Esophagus (tissue), 2 donors: Measurements from ENCODE around the gene TPSAB1. TPM values are rescaled to one million over a fixed set of nuclear protein-coding genes. Genes with fewer than 3 reads are reported as not detected.
"Not testable (repeated sequence)": the region's sequence is repeated elsewhere in the genome, so short reads cannot be mapped to it uniquely, and the experiment has no call there.

Source experiments
- H3K27ac ChIP-seq, 2 donors: one replicate each; pipeline ENCODE4 v1.5.1; 2013; ENCODE audit warnings: low read depth in 2 of 2, mild to moderate bottlenecking in 2 of 2, inconsistent platforms in 1 of 2, low read length in 1 of 2, moderate library complexity in 1 of 2
- H3K27me3 ChIP-seq, 2 donors: one replicate each; pipeline ENCODE4 v1.6.1; 2013; ENCODE audit warnings: low read length in 2 of 2, control low read depth in 1 of 2, mild to moderate bottlenecking in 1 of 2; ENCODE audit not compliant: insufficient read depth in 2 of 2, control insufficient read depth in 1 of 2
- H3K36me3 ChIP-seq, 2 donors: one replicate each; pipeline ENCODE4 v1.6.1; 2013; ENCODE audit warnings: low read length in 1 of 2; ENCODE audit not compliant: control insufficient read depth in 2 of 2, insufficient read depth in 2 of 2
- H3K4me1 ChIP-seq, 2 donors: one replicate each; pipeline ENCODE4 v1.6.1; 2013; ENCODE audit warnings: low read length in 1 of 2; ENCODE audit not compliant: control insufficient read depth in 2 of 2, insufficient read depth in 2 of 2
- H3K4me3 ChIP-seq, 2 donors: one replicate each; pipeline ENCODE4 v1.5.1; 2013; ENCODE audit warnings: low read length in 2 of 2, mild to moderate bottlenecking in 2 of 2, low read depth in 1 of 2, moderate library complexity in 1 of 2
- H3K9me3 ChIP-seq, 2 donors: one replicate each; pipeline ENCODE4 v1.6.1; 2013; ENCODE audit warnings: mild to moderate bottlenecking in 2 of 2, low read depth in 1 of 2, low read length in 1 of 2, moderate library complexity in 1 of 2; ENCODE audit not compliant: control insufficient read depth in 2 of 2, insufficient read depth in 1 of 2
- WGBS, 2 donors: extraction: QIAGEN DNeasy Blood & Tissue Kit; methylation state at CpG; one replicate each; pipeline ENCODE4 v1.1.7; 2013; 5-methylcytosine and 5-hydroxymethylcytosine counted together
- polyA plus RNA-seq, 2 donors: library from polyadenylated mRNA; stranded (reverse); fragments of 200-250 nt; gene quantifications; one replicate each; pipeline ENCODE4 v1.2.3, GENCODE V29; 2013
- donor health status: healthy with polysubstance abuse.
- donor health status: Bipolar disorder and iron deficiency.

Gene TPSAB1
- polyA plus RNA-seq, 2 donors, result 2.8 to 33.0 TPM

DNA sequence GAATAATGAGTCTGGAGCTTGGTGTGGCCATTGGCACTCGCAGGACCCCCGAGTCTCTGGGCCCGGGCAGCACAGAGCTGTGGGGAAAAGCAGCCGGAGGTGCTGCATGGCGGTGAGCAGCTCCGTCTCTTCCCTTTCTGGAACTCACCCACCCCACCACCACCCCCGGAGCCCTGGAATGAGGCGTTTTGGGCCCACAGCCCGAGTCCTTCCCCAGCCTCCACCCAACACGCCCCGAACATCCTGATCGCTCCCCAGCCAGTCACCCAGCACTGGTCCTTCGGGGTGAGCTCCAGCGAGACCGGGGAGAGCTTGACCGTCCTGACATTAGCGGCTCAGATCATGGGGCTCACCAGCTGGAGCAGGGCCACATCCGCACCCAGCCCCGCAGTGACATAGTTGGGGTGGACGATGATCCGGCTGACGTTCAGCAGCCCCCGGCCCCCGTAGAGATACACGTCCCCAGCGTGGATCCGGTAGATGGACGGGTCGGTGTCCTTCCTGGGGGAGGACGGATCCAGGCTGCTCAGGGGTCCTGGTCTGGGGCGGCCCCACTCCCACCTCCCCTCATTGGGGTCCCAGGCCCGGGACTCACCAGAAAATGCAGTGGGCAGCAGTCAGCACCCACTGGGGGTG is 21.8 kb downstream of the TPSAB1 start:
- H3K36me3 ChIP-seq, result no peaks in the 10 kb centered on the region
- peaks cover 2 to 8% of the 10 kb centered on the region in 2 donors for H3K4me1 ChIP-seq
- peaks cover 0 to 4% of the 10 kb centered on the region in 2 donors for H3K9me3 ChIP-seq
- H3K27me3 ChIP-seq, result peaks cover 0 to 5% of the 10 kb centered on the region in 2 donors
- WGBS, 2 donors, result 81 to 86% methylated on average over 32 of the region's 32 CpGs
- H3K27ac ChIP-seq, result no peak overlapping the region
- no peak overlapping the region for H3K4me3 ChIP-seq

DNA sequence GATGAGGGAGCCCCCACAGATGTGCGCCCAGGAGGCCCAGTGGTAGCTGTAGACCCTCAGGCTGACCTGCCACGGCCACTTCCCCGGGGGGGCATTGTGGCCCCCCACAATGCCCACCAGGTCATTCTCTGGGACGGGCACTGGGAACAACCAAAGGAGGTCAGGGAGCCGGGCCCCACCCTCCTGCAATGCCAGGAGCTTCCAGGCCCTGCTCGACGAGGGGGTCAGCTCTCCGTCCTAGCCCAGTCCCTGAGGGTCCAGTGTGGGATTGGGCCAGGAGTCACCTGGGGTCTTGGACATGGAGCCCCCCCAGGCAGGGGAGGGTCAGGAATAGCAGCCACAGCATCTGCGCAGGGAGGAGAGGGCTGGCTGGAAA is 22.3 kb downstream of the TPSAB1 start:
- no peak overlapping the region for H3K27ac ChIP-seq
- H3K27me3 ChIP-seq, result peaks cover 0 to 5% of the 10 kb centered on the region in 2 donors
- no peak overlapping the region for H3K4me3 ChIP-seq
- peaks cover 0 to 4% of the 10 kb centered on the region in 2 donors for H3K9me3 ChIP-seq
- H3K4me1 ChIP-seq, result peaks cover 2 to 8% of the 10 kb centered on the region in 2 donors
- WGBS, 2 donors, result 79 to 82% methylated on average over 9 of the region's 9 CpGs
- no peaks in the 10 kb centered on the region for H3K36me3 ChIP-seq

DNA sequence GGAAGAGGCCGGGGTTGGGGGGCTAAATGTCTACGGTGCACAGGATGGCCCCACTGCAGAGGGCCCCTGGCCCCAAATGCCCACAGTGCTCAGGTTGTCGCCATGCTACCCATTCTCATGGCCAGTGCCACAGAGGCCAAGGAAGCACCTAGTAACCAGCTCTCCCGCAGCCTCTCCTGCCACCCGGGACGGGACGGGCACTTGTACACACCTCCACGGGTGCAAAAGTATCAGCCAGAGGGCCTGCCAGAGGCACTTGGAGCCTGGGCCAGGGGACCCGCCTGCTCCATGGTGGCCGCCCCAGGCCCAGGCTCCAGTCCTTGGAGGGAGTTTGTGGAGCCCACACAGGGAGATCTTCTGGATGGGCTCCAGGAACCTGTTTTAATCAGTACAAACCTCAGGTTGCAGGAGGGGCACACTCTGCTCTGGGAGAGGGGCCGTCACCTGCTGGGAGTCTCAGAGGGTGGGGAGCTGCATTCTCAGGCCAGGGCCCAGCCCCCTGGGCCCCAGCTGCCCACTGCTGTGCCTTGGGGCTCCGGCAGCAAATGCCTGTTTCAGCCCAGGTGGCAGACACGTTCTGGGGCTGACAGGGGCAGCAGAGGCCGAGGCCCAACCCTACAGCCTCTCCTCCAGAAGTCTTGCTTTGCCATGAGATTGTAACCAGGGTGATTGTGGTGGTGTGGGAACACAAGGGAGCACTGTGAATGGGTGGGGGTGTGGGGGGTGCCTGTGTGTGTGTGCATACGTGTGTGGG is 23.3 kb downstream of the TPSAB1 start:
- Histone ChIP-seq H3K4me1 (peaks cover 0 to 7% of the 10 kb centered on the region in 2 donors), H3K9me3 (peaks cover 0 to 4% of the 10 kb centered on the region in 2 donors), H3K27me3 (peaks cover 0 to 5% of the 10 kb centered on the region in 2 donors), H3K27ac (no peak overlapping the region), H3K4me3 (no peak overlapping the region), H3K36me3 (no peaks in the 10 kb centered on the region)
- WGBS, 2 donors, result 64 to 70% methylated on average over 15 of the region's 15 CpGs

DNA sequence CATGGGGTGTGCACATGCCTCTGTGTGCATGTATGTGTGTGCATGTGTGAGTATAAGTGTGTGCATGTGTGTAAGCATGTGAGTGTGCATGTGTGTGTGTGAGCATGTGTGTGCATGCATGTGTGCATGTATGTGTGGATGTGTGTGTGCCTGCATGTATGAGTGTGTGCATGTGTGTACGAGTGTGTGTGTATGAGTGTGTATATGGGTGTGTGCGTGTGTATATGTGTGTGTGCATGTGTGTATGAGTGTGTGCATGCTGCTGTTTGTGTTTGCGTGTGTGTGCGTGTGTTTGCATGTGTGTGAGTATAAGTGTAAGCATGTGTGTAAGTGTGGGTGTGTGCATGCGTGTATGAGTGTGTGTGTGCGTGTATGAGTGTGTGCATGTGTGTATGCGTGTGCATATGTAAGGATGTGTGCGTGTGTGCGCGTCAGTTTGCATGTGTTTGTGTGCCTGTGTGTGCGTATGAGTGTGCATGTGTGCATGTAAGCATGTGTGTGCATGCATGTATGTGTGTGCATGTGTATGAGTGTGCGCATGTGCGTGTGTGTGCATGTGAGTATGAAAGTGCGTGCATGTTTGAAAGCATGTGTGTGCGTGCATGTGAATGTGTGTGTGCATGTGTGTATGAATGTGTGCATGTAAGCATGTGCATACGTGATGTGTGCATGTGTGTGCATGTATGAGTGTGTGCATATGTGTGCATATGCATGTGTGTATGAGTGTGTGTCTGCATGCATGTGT is 24.0 kb downstream of the TPSAB1 start:
- peaks cover 0 to 2% of the 10 kb centered on the region in 2 donors for H3K4me1 ChIP-seq
- peaks cover 0 to 5% of the 10 kb centered on the region in 2 donors for H3K27me3 ChIP-seq
- WGBS, 2 donors, result 98% methylated on average over 16 of the region's 16 CpGs
- H3K9me3 ChIP-seq, result peaks cover 0 to 4% of the 10 kb centered on the region in 2 donors
- no peak overlapping the region for H3K4me3 ChIP-seq
- no peaks in the 10 kb centered on the region for H3K36me3 ChIP-seq
- H3K27ac ChIP-seq, result no peak overlapping the region

DNA sequence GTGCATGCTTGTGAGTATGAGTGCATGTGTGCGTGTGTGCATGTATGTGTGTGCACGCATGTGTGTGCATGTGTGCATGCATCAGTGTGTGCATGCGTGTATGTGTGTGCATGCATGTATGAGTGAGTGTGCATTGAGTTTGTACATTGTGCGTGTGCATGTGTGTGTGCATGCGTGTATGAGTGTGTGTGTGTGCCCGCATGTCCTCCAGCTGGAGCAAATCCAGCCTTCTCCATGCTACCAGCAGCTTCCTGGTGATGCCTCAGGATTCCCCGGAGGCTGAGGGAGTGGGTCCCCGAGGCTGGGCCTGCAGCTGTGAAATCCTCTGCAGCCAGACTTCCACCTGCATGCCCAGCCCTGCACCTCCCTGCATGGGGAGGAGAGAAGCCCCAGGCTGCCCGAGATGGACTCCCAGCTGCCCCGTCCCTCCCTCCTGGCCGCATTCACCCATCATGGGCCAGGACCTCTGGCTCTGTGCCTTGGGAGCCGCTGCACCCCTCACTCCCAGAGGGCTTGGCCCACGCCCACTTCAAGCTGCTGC is 24.7 kb downstream of the TPSAB1 start:
- WGBS, 2 donors, result 80 to 81% methylated on average over 13 of the region's 13 CpGs
- peaks cover 0 to 2% of the 10 kb centered on the region in 2 donors for H3K4me1 ChIP-seq
- H3K27ac ChIP-seq, result no peak overlapping the region
- peaks cover 0 to 4% of the 10 kb centered on the region in 2 donors for H3K9me3 ChIP-seq
- peaks cover 0 to 3% of the 10 kb centered on the region in 2 donors for H3K27me3 ChIP-seq
- H3K36me3 ChIP-seq, result no peaks in the 10 kb centered on the region
- no peak overlapping the region for H3K4me3 ChIP-seq

DNA sequence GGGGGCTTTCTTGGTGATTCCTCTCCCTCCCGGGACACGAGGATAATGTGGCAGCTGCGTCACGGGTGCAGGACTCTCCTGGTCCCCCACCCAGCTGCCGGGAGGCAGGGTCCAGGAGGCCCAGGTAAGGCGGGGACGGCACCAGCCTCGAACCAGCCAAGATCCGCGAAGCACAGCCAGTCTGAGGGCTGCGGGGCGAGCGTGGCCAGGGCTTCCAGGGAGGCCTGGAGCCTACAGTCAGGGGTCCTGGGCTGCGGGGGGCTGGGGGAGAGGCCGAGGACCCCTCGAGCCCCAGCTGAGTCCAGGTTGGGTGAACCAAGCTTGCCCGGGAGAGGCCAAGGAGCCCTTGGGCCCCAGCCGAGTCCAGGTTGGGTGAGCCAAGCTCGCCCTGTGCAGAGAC is 25.3 kb downstream of the TPSAB1 start:
- peaks cover 0 to 4% of the 10 kb centered on the region in 2 donors for H3K9me3 ChIP-seq
- no peak overlapping the region for H3K4me3 ChIP-seq
- H3K36me3 ChIP-seq, result no peaks in the 10 kb centered on the region
- H3K27ac ChIP-seq, result no peak overlapping the region
- no peaks in the 10 kb centered on the region for H3K27me3 ChIP-seq
- H3K4me1 ChIP-seq, result peaks cover 0 to 2% of the 10 kb centered on the region in 2 donors
- WGBS, 2 donors, result 82 to 83% methylated on average over 19 of the region's 19 CpGs

DNA sequence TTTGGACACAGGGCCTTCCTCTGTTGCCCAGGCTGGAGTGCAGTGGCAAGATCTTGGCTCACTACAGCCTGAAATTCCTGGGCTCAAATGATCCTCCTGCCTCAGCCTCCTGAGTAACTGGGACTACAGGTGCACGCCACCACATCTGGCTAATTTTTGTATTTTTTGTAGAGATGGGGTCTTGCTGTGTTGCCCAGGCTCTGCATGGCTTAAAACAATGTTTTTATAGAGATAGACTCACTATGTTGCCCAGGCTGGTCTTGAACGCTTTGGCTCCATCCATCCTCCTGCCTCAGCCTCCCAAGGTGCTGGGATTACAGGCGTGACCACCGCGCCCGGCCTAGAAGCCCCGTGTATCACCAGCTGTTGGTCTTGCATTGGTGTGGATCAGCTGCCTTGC is 28.9 kb downstream of the TPSAB1 start:
- H3K4me1 ChIP-seq, result not testable (repeated sequence)
- WGBS, 2 donors, result 92 to 93% methylated on average over 7 of the region's 7 CpGs

DNA sequence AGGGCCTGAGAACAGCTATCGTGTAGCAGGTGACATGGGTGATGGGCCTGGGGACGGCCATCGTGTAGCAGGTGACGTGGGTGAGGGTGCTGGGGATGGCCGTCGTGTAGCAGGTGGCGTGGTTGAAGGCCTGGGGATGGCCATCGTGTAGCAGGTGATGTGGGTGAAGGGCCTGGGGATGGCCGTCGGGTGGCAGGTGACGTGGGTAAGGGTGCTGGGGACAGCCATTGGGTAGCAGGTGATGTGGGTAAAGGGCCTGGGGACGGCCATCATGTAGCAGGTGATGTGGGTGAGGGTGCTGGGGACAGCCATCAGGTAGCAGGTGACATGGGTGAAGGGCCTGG is 30.8 kb downstream of the TPSAB1 start:
- Histone ChIP-seq H3K27ac (no peak overlapping the region), H3K36me3 (no peaks in the 10 kb centered on the region), H3K9me3 (no peaks in the 10 kb centered on the region), H3K4me3 (no peak overlapping the region), H3K27me3 (peaks cover 0 to 3% of the 10 kb centered on the region in 2 donors), H3K4me1 (peaks cover 0 to 2% of the 10 kb centered on the region in 2 donors)
- 66 to 82% methylated on average over 12 of the region's 12 CpGs for WGBS, 2 donors

More for the DNA sequence above, 28.9 kb downstream of the TPSAB1 start:
- not testable (repeated sequence) for H3K36me3 ChIP-seq, H3K27ac ChIP-seq, H3K27me3 ChIP-seq, H3K4me3 ChIP-seq, H3K9me3 ChIP-seq

DNA sequence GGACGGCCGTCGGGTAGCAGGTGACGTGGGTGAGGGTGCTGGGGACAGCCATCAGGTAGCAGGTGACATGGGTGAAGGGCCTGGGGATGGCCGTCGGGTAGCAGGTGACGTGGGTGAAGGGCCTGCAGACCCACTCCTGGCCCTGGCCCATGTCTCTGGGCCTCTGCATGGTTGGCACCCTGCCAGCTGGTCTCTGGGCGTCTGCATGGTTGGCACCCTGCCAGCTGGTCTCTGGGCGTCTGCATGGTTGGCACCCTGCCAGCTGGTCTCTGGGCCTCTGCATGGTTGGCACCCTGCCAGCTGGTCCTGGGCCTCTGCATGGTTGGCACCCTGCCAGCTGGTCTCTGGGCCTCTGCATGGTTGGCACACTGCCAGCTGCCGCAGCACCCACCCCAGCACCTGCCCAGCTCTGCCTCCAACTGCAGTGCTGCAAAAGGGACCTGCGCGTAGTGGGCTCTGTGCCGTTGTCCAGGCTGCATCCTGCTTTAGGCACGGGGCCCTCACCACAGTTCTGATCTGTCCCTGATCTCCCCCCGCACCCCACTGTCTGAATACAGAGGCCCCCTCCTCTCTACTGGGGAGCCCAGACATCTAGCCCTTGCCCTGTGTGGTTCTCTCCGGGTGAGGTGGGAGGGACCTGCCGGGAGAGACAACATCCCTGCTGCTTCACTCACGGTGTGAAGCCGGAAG is 31.4 kb downstream of the TPSAB1 start:
- 17 to 19% methylated on average over 14 to 19 of the region's 19 CpGs for WGBS, 2 donors
- H3K27me3 ChIP-seq, H3K9me3 ChIP-seq, H3K4me1 ChIP-seq, H3K27ac ChIP-seq, H3K36me3 ChIP-seq, H3K4me3 ChIP-seq: not testable (repeated sequence)
